Psoas muscle (tissue), 8 donors: ENCODE data around the gene HYAL1. TPM values are rescaled to one million over a fixed set of nuclear protein-coding genes. Genes with fewer than 3 reads are reported as not detected.

Experiments used
- ATAC-seq, 4 donors: fragments of 200-7000 bp; cut with Tn5 transposase; one replicate each; pipeline ENCODE4 v1.9.1; 2020; ENCODE audit warnings: moderate library complexity in 3 of 4, mild to moderate bottlenecking in 2 of 4
- DNase-seq, 2 donors: peaks; one replicate each; pipeline ENCODE4 v3.0.0-alpha.2; 2020
- H3K27ac ChIP-seq: fragments of 200-600 bp; one replicate; pipeline ENCODE4 v1.8.0; 2022
- H3K27me3 ChIP-seq, 3 donors: fragments of 200-600 bp in 1 of 3; one replicate each; pipeline versions ENCODE4 v1.6.1 to v1.8.0; 2013 to 2022; ENCODE audit warnings: low read length in 2 of 3, mild to moderate bottlenecking in 2 of 3, moderate library complexity in 1 of 3; ENCODE audit not compliant: insufficient read depth in 3 of 3
- H3K36me3 ChIP-seq, 2 donors: fragments of 200-600 bp in 1 of 2; one replicate each; pipeline versions ENCODE4 v1.6.1 to v1.8.0; 2013 to 2022; ENCODE audit warnings: low read depth in 1 of 2, mild to moderate bottlenecking in 1 of 2, moderate library complexity in 1 of 2; ENCODE audit not compliant: insufficient read depth in 1 of 2
- H3K4me1 ChIP-seq: fragments of 200-600 bp; one replicate; pipeline ENCODE4 v1.8.0; 2022
- H3K4me3 ChIP-seq: fragments of 200-600 bp; one replicate; pipeline ENCODE4 v1.8.0; 2022; ENCODE audit warnings: mild to moderate bottlenecking
- H3K9me3 ChIP-seq: fragments of 200-600 bp; one replicate; pipeline ENCODE4 v1.8.0; 2022
- WGBS, 3 donors: extraction: QIAGEN DNeasy Blood & Tissue Kit; methylation state at CpG; one replicate each; pipeline versions ENCODE4 v1.1.6 to v1.1.7; 2013; 5-methylcytosine and 5-hydroxymethylcytosine counted together
- intact Hi-C, 2 donors: fragments of 100-400 bp; cut with DNase I; formaldehyde crosslinking; loops; one replicate each; pipeline versions ENCODE4 v1.11.0 to v1.14.2; 2022
- polyA plus RNA-seq, 3 donors: library from polyadenylated mRNA; stranded (reverse); fragments of 200-250 nt; gene quantifications; one replicate each; pipeline ENCODE4 v1.2.3, GENCODE V29; 2013
- total RNA-seq, 4 donors: library from RNA; stranded (reverse); fragmentation: NEBNext Ultra II Directional in 2 of 4; extraction: Animal tissue kit (Norgen Biotek cat#: 25700) in 2 of 4; gene quantifications; one replicate each; pipeline versions ENCODE4 v1.2.1 to v1.2.4, GENCODE V29; 2021 to 2023
- TF ChIP-seq, protein P1 (sequence below): fragments of 200-600 bp; IDR thresholded peaks from one replicate; pipeline ENCODE4 v1.8.0; 2022; ENCODE audit warnings: antibody characterized with exemption
- donor health status: healthy with polysubstance abuse.
- donor health status: DM: no; HTN: no; CAD: no; lungs with moderate emphysema.
- donor health status: Bipolar disorder and iron deficiency.
- donor health status: healthy.
- donor health status: DM: yes; HTN: yes; CAD: no.
- donor health status: DM: no; HTN: no; CAD: no.
- donor health status: DM: no; HTN: no; CAD: no.
- donor health status: DM: yes; HTN: yes; CAD: no.

The HYAL1 gene
- total and polyA plus RNA-seq, 7 donors: 8.5 to 20.8 (median 13.8) TPM

DNA sequence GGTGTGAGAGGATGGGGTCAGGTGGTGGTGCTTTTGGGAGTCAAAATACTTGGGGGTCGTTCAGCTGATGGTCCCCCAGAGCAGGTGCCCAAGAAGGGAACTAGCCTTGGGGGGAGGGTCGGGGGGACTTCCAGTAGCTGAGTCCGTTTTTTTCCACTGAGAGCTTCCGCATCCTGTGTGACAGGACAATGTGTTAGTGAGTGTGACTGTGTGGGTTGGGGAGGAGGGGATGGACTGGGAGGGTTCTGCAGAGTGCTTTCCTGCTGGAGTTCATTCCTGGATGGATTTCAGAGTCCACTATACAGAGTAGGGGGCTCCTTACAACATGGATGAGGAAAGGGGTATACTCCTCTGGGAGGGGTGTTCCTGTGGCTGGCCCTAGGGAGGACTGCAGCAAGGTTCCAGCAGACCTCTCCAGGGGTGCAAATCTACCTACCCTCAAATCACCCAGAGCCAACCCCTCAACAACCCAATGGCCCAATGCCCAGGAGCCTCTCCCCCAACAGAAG lies 19.8 kb upstream of the HYAL1 start:
- DNase-seq (peak in 1 of 2 donors; percentile 30), ATAC-seq (no peak)
- Histone ChIP-seq H3K36me3 (peaks cover 0 to 39% of the 10 kb centered on the region in 2 donors), H3K4me3 (peak overlapping the region; percentile 90), H3K4me1 (peaks cover 48% of the 10 kb centered on the region), H3K9me3 (no peaks in the 10 kb centered on the region), H3K27me3 (no peaks in the 10 kb centered on the region), H3K27ac (peak overlapping the region; percentile 93)
- TF ChIP-seq, protein P1, sequence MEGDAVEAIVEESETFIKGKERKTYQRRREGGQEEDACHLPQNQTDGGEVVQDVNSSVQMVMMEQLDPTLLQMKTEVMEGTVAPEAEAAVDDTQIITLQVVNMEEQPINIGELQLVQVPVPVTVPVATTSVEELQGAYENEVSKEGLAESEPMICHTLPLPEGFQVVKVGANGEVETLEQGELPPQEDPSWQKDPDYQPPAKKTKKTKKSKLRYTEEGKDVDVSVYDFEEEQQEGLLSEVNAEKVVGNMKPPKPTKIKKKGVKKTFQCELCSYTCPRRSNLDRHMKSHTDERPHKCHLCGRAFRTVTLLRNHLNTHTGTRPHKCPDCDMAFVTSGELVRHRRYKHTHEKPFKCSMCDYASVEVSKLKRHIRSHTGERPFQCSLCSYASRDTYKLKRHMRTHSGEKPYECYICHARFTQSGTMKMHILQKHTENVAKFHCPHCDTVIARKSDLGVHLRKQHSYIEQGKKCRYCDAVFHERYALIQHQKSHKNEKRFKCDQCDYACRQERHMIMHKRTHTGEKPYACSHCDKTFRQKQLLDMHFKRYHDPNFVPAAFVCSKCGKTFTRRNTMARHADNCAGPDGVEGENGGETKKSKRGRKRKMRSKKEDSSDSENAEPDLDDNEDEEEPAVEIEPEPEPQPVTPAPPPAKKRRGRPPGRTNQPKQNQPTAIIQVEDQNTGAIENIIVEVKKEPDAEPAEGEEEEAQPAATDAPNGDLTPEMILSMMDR: no peak
- intact Hi-C loops: no loop called here
- 32 to 48% (median 39%) methylated on average over 4 of the region's 4 CpGs for WGBS, 3 donors

DNA sequence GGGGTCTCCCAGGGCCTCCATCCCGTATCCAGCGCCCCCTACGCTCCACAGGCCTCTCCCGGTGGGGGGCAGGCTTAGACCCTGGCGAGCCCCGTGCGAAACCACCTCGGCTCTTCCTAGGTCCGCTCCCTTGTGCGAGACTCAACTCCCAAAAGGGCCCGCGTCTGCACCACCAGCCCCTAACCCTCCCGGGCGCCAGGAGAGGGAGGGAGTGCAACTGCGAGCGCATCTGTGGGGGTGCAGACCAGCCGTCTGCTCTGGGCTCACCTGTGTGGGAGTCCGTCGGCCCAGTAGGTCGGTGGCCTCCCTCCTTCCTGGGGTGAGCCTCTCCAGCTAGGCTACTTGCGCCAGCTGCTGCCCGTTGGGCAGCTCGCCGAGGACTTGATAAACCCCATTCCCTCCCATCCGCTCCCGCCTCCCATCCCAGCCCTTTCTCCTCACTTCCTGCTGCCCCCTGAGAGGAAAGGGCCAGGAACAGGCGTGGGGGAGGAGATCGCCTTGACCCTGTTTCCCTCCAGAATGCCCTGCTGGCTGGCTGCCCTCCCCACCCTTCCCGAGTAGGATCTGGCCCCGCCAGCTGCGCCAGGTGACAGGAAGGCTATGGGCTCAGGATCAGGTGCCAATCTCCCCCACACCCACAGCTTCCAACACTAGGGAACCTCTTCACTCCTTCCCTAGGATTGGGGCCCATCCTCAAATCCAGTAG lies 19.2 kb upstream of the HYAL1 start, which contains the start of gene HYAL2:
Gene HYAL2 (minus strand): TSS at position 360 of the 706 bp plus-strand sequence. CDS start 2,256 bp downstream, outside the sequence.
- Histone ChIP-seq H3K4me3 (peak within 1 kb of the TSS; percentile 90), H3K36me3 (peaks cover 0 to 45% of the 10 kb centered on the region in 2 donors), H3K27me3 (no peaks in the 10 kb centered on the region), H3K27ac (peak within 1 kb of the TSS; percentile 93), H3K4me1 (peaks cover 54% of the 10 kb centered on the region), H3K9me3 (no peaks in the 10 kb centered on the region)
- DNase-seq (peak; percentile 62 to 79), ATAC-seq (no peak)
- TF ChIP-seq, protein P1: no peak
- intact Hi-C loops: no loop called here
- 39 to 43% (median 39%) methylated on average over 28 to 31 of the region's 31 CpGs for WGBS, 3 donors

DNA sequence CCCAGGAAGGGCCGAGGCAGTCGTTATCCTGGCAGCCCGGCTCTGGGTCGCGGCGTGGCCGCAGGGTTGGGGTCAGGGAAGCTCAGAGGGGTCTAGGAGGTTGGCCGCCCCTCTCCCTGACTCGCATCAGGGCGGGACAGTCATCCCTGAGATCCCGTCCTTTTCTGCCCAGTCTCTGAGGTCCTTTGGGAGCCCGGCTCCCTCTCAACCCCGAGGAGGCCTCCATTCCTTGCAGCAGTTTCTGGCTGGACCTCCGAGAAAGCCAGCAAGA lies 18.7 kb upstream of the HYAL1 start:
- Histone ChIP-seq H3K4me3 (peak overlapping the region; percentile 90), H3K9me3 (no peaks in the 10 kb centered on the region), H3K27me3 (no peaks in the 10 kb centered on the region), H3K4me1 (peaks cover 55% of the 10 kb centered on the region), H3K27ac (peak overlapping the region; percentile 93), H3K36me3 (peaks cover 0 to 50% of the 10 kb centered on the region in 2 donors)
- ATAC-seq: no peak
- DNase-seq: no peak
- WGBS, 3 donors: 10 to 22% (median 19%) methylated on average over 13 to 14 of the region's 14 CpGs
- TF ChIP-seq, protein P1: no peak
- intact Hi-C loops: no loop called here

DNA sequence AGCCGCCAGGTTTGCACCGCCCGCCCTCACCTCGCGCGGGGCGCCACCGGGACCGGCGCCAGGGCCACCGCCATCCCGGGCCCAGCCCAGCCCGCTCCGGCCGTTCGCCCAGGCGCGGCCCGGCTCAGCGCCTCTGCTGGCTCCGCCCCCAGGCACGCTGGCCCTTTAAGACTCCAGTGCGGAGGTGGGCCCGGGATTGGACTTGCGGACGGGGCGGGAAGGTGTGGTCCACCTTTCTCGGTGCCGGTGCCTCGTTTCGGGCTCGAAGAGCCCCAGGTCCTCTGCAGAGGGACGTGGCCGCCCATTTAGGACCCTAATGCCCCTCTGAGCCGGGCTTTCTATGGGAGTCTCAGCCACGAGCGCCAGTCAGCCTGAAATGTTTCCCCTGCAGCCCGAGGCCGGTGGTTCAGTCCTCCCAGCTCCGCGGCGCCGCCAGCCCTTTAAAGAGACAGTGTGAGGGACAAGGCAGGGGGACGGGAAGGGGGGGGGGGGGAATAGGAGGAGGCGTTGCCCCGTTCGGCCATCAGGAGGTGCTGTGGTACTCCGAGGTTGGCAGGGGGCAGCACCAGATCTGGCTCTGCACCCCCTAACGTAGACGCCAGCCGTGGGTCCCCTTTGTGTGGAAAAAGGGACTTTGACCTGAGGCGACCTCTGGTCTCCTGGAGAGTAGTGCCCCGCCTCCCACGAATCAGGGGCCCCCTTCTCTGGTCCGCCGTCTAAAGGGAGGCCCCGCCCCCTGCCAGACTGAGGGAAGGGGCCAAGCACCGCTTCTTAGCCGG lies 18.2 kb upstream of the HYAL1 start:
- peaks cover 0 to 53% of the 10 kb centered on the region in 2 donors for H3K36me3 ChIP-seq
- H3K4me1 ChIP-seq: peaks cover 54% of the 10 kb centered on the region
- WGBS, 3 donors: 1 to 2% (median 1%) methylated on average over 46 to 59 of the region's 59 CpGs
- H3K27ac ChIP-seq: peak overlapping the region; percentile 93
- no peaks in the 10 kb centered on the region for H3K27me3 ChIP-seq
- peak; percentile 88 to 90 (median 89) for ATAC-seq
- no peaks in the 10 kb centered on the region for H3K9me3 ChIP-seq
- H3K4me3 ChIP-seq: peak overlapping the region; percentile 90
- DNase-seq: peak; percentile 92 to 95
- intact Hi-C loops: no loop called here
- TF ChIP-seq, protein P1: peak; percentile 41
